Measurements from ENCODE around the gene ISL2. TPM values are rescaled to one million over a fixed set of nuclear protein-coding genes. Genes with fewer than 3 reads are reported as not detected.
A peak's percentile ranks its signal among the peaks of the same experiment; 100 is the strongest.

ISL2 gene
- polyA plus RNA-seq, 1 donor (not counting 4 experiments of a cell fraction or from before 2014, with no cell fraction given): not detected

GRCh38 chr15:76342382-76343201 lies 6.0 kb downstream of the ISL2 start:
- TF ChIP-seq CTCF (optimal IDR thresholded peaks at IDR 0.05 in 1 of 3, IDR thresholded peaks at IDR 0.05 in 1 of 3, conservative IDR thresholded peaks at IDR 0.05 in 1 of 3; ENCODE audit: extremely low read depth in 1 of 3, insufficient read depth in 2 of 3, low read length in 3 of 3) (no peak), EZH2 (IDR thresholded peaks at IDR 0.05; ENCODE audit: low read length) (peak; percentile 44)
- H3K4me3 ChIP-seq (ENCODE audit: control insufficient read depth in 2 of 3, extremely low read depth in 1 of 3, insufficient read depth in 2 of 3, low read depth in 1 of 3, low read length in 3 of 3): no peak overlapping the region
- peaks cover 97% of the 10 kb centered on the region for H3K27me3 ChIP-seq (ENCODE audit: control insufficient read depth, extremely low read depth, insufficient read depth, low read length)
- H3K9ac ChIP-seq (ENCODE audit: control insufficient read depth, extremely low read depth, insufficient read depth, low read length): no peak overlapping the region
- H3K9me1 ChIP-seq (ENCODE audit: control insufficient read depth, extremely low read depth, insufficient read depth, low read length): no peaks in the 10 kb centered on the region
- no peak overlapping the region for H2AFZ ChIP-seq (ENCODE audit: control insufficient read depth, low read length)
- DNase-seq (ENCODE audit: low read depth, low spot score) (no peak), FAIRE-seq (no peak)
- no peaks in the 10 kb centered on the region for H3K79me2 ChIP-seq (ENCODE audit: control insufficient read depth, insufficient read depth, low read length)
- no peak overlapping the region for H3K27ac ChIP-seq (ENCODE audit: control insufficient read depth, insufficient read depth, low read length)
- H3K4me2 ChIP-seq (ENCODE audit: control insufficient read depth, extremely low read depth, insufficient read depth, low read depth, low read length): peak overlapping the region; percentile 69
- peaks cover 5% of the 10 kb centered on the region for H4K20me1 ChIP-seq (ENCODE audit: control insufficient read depth, extremely low read depth, insufficient read depth, low read length)
- H3K9me3 ChIP-seq (ENCODE audit: control insufficient read depth, low read depth, low read length): peaks cover 4% of the 10 kb centered on the region
- no peaks in the 10 kb centered on the region for H3K36me3 ChIP-seq (ENCODE audit: control insufficient read depth in 2 of 2, extremely low read depth in 1 of 2, insufficient read depth in 2 of 2, low read length in 2 of 2)
- dilution Hi-C loops (cut with MboI; ENCODE audit: extremely low pct_ligation_motif_present, low sequenced_read_pairs): no loop called here
- peaks cover 15% of the 10 kb centered on the region for H3K4me1 ChIP-seq (ENCODE audit: control insufficient read depth, extremely low read depth, insufficient read depth, low read length)

GRCh38 chr15:76343313-76343996 lies 6.9 kb downstream of the ISL2 start:
- TF ChIP-seq CTCF (optimal IDR thresholded peaks at IDR 0.05 in 1 of 3, IDR thresholded peaks at IDR 0.05 in 1 of 3, conservative IDR thresholded peaks at IDR 0.05 in 1 of 3; ENCODE audit: extremely low read depth in 1 of 3, insufficient read depth in 2 of 3, low read length in 3 of 3): no peak
- TF ChIP-seq EZH2 (IDR thresholded peaks at IDR 0.05; ENCODE audit: low read length): peak; percentile 46
- dilution Hi-C loops (cut with MboI; ENCODE audit: extremely low pct_ligation_motif_present, low sequenced_read_pairs): no loop called here
- FAIRE-seq: no peak

More at GRCh38 chr15:76343313-76343996, 6.9 kb downstream of the ISL2 start:
- Histone ChIP-seq H3K36me3 (ENCODE audit: control insufficient read depth in 2 of 2, extremely low read depth in 1 of 2, insufficient read depth in 2 of 2, low read length in 2 of 2) (no peaks in the 10 kb centered on the region), H3K4me1 (ENCODE audit: control insufficient read depth, extremely low read depth, insufficient read depth, low read length) (peaks cover 15% of the 10 kb centered on the region), H3K9ac (ENCODE audit: control insufficient read depth, extremely low read depth, insufficient read depth, low read length) (no peak overlapping the region), H3K9me1 (ENCODE audit: control insufficient read depth, extremely low read depth, insufficient read depth, low read length) (no peaks in the 10 kb centered on the region), H3K4me2 (ENCODE audit: control insufficient read depth, extremely low read depth, insufficient read depth, low read depth, low read length) (no peak overlapping the region), H3K27me3 (ENCODE audit: control insufficient read depth, extremely low read depth, insufficient read depth, low read length) (peaks cover 89% of the 10 kb centered on the region), H2AFZ (ENCODE audit: control insufficient read depth, low read length) (no peak overlapping the region), H3K79me2 (ENCODE audit: control insufficient read depth, insufficient read depth, low read length) (no peaks in the 10 kb centered on the region), H3K4me3 (ENCODE audit: control insufficient read depth in 2 of 3, extremely low read depth in 1 of 3, insufficient read depth in 2 of 3, low read depth in 1 of 3, low read length in 3 of 3) (no peak overlapping the region), H4K20me1 (ENCODE audit: control insufficient read depth, extremely low read depth, insufficient read depth, low read length) (peaks cover 5% of the 10 kb centered on the region), H3K9me3 (ENCODE audit: control insufficient read depth, low read depth, low read length) (peaks cover 1% of the 10 kb centered on the region), H3K27ac (ENCODE audit: control insufficient read depth, insufficient read depth, low read length) (no peak overlapping the region)
- DNase-seq (ENCODE audit: low read depth, low spot score): no peak

Data from keratinocyte (primary cell).